SU-DHL-6 (cell line): ENCODE data around the gene LRP6.

ENCODE experiments used
- H2AFZ ChIP-seq: fragments of 200-600 bp; sonication (generic); 2 replicates; pipeline ENCODE4 v1.6.1; 2014; ENCODE audit warnings: low read depth, mild to moderate bottlenecking, moderate library complexity, mixed read lengths, antibody characterized with exemption, low read length; ENCODE audit not compliant: severe bottlenecking
- H3F3A ChIP-seq: fragments of 200-600 bp; shearing (Covaris generic); 2 replicates; pipeline ENCODE4 v1.6.0; 2016; ENCODE audit warnings: antibody characterized with exemption, mild to moderate bottlenecking; ENCODE audit not compliant: insufficient read depth
- H3K27ac ChIP-seq: fragments of 200-600 bp; sonication (generic); 2 replicates; pipeline ENCODE4 v1.5.1; 2016; ENCODE audit warnings: low read depth, mild to moderate bottlenecking, low read length, moderate library complexity, mixed read lengths
- H3K27me3 ChIP-seq: fragments of 200-600 bp; sonication (generic), shearing (Covaris generic); 2 replicates; pipeline ENCODE4 v1.6.0; 2014; ENCODE audit warnings: mild to moderate bottlenecking, low read length
- H3K36me3 ChIP-seq: fragments of 200-600 bp; sonication (generic); 2 replicates; pipeline ENCODE4 v1.6.1; 2014; ENCODE audit warnings: mild to moderate bottlenecking, low read length, mixed read lengths
- H3K4me2 ChIP-seq: fragments of 300-600, 200-600 bp; shearing (Covaris generic), sonication (generic); 2 replicates; pipeline ENCODE4 v1.6.0; 2014; ENCODE audit warnings: low read length, low read depth, mild to moderate bottlenecking; ENCODE audit not compliant: poor library complexity, severe bottlenecking
- H3K4me3 ChIP-seq: fragments of 200-600 bp; sonication (generic); 2 replicates; pipeline ENCODE4 v1.5.1; 2014; ENCODE audit warnings: antibody characterized with exemption, low read length, mild to moderate bottlenecking, mixed read lengths; ENCODE audit not compliant: insufficient read depth, poor library complexity, severe bottlenecking
- H3K79me2 ChIP-seq: fragments of 200-600 bp; sonication (generic); 2 replicates; pipeline ENCODE4 v1.6.1; 2014; ENCODE audit warnings: mild to moderate bottlenecking, low read length, moderate library complexity; ENCODE audit not compliant: insufficient read depth
- H3K9ac ChIP-seq: fragments of 200-600 bp; sonication (generic); 2 replicates; pipeline ENCODE4 v1.7.0; 2014; ENCODE audit warnings: mild to moderate bottlenecking, low read length
- H3K9me2 ChIP-seq: fragments of 200-600 bp; sonication (generic); replicated peaks from 2 replicates; pipeline ENCODE4 v1.6.1; 2014; ENCODE audit warnings: low read length; ENCODE audit not compliant: insufficient read depth
- H3K9me3 ChIP-seq: fragments of 200-600 bp; sonication (generic); 2 replicates; pipeline ENCODE4 v1.6.1; 2014; ENCODE audit warnings: low read length, mixed read lengths; ENCODE audit not compliant: insufficient read depth
- H4K20me1 ChIP-seq: fragments of 200-600 bp; sonication (generic); 2 replicates; pipeline ENCODE4 v1.6.1; 2014; ENCODE audit warnings: low read depth, mild to moderate bottlenecking, antibody characterized with exemption, low read length, moderate library complexity, mixed read lengths
- EZH2phosphoT487 ChIP-seq: fragments of 200-600 bp; sonication (generic), shearing (Covaris generic); conservative IDR thresholded peaks from 2 replicates; pipeline ENCODE4 v1.6.1; 2018; ENCODE audit warnings: mild to moderate bottlenecking, antibody characterized with exemption, low read length, moderate library complexity, mixed read lengths
- TF ChIP-seq, protein P1 (sequence below): fragments of 200-600 bp; sonication (generic); IDR thresholded peaks from one replicate; pipeline ENCODE4 v1.5.1; 2017; ENCODE audit warnings: antibody characterized with exemption, mild to moderate bottlenecking, low read length, moderate library complexity; ENCODE audit not compliant: insufficient read depth, poor library complexity, severe bottlenecking

Gene LRP6

DNA sequence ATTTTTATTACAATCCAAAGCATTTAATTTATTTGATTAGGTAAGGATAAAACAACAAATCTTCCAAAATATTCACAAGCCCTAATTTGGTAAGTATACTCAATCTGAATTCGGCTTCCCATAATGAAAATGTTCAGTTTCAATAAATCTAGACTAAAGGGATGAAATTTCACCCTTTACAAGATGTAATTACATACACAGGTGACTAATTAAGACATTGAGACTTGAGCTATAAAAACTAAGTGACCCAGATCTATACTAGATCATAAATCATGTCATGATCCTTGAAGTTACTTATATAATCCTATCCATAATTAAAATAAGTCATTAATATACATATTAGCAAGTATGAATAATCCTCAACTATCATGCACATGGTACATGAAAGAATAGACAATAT, 36.6 kb downstream of the LRP6 start:
- no peak overlapping the region for H3K4me3 ChIP-seq
- H3K36me3 ChIP-seq = no peaks in the 10 kb centered on the region
- no peak overlapping the region for H3K9ac ChIP-seq
- no peaks in the 10 kb centered on the region for H3K9me2 ChIP-seq
- no peak overlapping the region for H2AFZ ChIP-seq
- no peaks in the 10 kb centered on the region for H3K9me3 ChIP-seq
- no peak overlapping the region for H3K4me2 ChIP-seq
- no peaks in the 10 kb centered on the region for H4K20me1 ChIP-seq
- H3F3A ChIP-seq = no peaks in the 10 kb centered on the region
- H3K27ac ChIP-seq = no peak overlapping the region
- H3K79me2 ChIP-seq = no peaks in the 10 kb centered on the region
- TF ChIP-seq EZH2phosphoT487 = no peak
- TF ChIP-seq, protein P1, sequence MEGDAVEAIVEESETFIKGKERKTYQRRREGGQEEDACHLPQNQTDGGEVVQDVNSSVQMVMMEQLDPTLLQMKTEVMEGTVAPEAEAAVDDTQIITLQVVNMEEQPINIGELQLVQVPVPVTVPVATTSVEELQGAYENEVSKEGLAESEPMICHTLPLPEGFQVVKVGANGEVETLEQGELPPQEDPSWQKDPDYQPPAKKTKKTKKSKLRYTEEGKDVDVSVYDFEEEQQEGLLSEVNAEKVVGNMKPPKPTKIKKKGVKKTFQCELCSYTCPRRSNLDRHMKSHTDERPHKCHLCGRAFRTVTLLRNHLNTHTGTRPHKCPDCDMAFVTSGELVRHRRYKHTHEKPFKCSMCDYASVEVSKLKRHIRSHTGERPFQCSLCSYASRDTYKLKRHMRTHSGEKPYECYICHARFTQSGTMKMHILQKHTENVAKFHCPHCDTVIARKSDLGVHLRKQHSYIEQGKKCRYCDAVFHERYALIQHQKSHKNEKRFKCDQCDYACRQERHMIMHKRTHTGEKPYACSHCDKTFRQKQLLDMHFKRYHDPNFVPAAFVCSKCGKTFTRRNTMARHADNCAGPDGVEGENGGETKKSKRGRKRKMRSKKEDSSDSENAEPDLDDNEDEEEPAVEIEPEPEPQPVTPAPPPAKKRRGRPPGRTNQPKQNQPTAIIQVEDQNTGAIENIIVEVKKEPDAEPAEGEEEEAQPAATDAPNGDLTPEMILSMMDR = no peak
- no peaks in the 10 kb centered on the region for H3K27me3 ChIP-seq

DNA sequence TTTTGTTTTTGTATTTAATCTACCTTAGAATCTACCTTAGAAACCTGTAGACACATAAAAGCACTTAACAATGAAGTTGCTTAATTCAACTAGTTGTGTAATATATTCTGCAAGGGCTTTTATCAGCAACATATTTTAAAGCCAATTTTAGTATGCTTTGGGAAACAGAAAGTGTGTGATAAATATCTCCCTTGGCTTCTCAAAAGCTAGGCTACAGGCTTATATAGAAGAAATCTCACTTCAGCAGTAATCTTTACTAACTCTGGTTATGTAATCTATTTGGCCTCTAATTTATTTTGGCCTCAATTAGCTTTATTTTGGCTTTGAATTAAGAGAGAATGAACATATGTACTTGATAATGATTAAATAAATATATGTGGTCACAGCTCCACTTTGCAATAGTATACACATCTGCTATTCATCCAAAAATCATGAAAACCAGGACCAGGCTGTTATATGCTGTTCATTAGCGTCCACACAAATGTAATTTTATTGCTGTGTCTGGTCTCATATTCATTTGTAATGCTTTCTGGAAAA, 37.2 kb downstream of the LRP6 start:
- Histone ChIP-seq H3K4me3 (no peak overlapping the region), H3K36me3 (no peaks in the 10 kb centered on the region), H3K9me3 (no peaks in the 10 kb centered on the region), H3K4me2 (no peak overlapping the region), H3K9ac (no peak overlapping the region), H3K27ac (no peak overlapping the region), H3K9me2 (no peaks in the 10 kb centered on the region), H2AFZ (no peak overlapping the region), H4K20me1 (no peaks in the 10 kb centered on the region), H3F3A (no peaks in the 10 kb centered on the region), H3K79me2 (no peaks in the 10 kb centered on the region), H3K27me3 (no peaks in the 10 kb centered on the region)
- no peak for TF ChIP-seq EZH2phosphoT487
- TF ChIP-seq, protein P1 = no peak

DNA sequence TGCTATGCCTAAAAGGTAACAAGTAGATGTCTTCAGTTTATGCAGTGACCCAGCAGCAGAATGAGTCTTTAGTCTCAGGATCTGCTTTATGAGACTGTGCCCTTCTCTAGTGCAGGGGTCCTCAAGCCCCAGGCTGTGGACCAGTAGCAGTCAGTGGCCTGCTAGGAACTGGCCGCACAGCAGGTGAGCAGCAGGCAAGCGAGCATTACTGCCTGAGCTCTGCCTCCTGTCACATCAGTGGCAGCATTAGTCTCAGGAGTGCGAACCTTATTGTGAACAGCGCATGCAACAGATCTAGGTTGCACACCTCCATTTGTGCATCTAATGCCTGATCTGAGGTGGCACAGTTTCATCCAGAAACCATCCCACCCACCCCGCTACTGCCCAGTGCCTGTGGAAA, 38.4 kb downstream of the LRP6 start:
- H2AFZ ChIP-seq = no peak overlapping the region
- H3F3A ChIP-seq = no peaks in the 10 kb centered on the region
- H3K9ac ChIP-seq = no peak overlapping the region
- no peak for TF ChIP-seq EZH2phosphoT487
- TF ChIP-seq, protein P1 = no peak
- H3K9me3 ChIP-seq = no peaks in the 10 kb centered on the region
- H3K4me3 ChIP-seq = no peak overlapping the region
- no peaks in the 10 kb centered on the region for H3K36me3 ChIP-seq
- no peaks in the 10 kb centered on the region for H3K79me2 ChIP-seq
- no peak overlapping the region for H3K27ac ChIP-seq
- H3K4me2 ChIP-seq = no peak overlapping the region
- H3K9me2 ChIP-seq = no peaks in the 10 kb centered on the region
- no peaks in the 10 kb centered on the region for H4K20me1 ChIP-seq
- no peaks in the 10 kb centered on the region for H3K27me3 ChIP-seq

DNA sequence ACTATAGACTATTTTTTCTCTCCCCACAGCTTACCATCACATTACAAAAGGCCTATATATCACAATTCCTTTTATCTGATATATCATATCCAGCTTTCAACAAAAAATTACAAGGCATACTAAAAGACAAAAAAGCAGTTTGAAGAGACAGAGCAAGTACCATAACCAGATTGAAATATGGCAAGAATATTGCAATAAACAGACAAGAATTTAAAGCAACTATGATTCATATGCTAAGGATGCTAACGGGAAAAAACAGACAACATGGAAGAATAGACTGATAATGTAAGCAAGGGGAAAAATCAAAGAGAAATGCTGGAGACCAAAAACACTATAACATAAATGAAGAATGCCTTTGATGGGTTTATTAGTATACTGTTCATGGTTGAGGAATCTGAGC, 40.7 kb downstream of the LRP6 start:
- Histone ChIP-seq H3K9ac (no peak overlapping the region), H2AFZ (no peak overlapping the region), H3K4me3 (no peak overlapping the region), H4K20me1 (no peaks in the 10 kb centered on the region), H3K27ac (no peak overlapping the region), H3K36me3 (no peaks in the 10 kb centered on the region), H3K4me2 (no peak overlapping the region), H3K9me2 (no peaks in the 10 kb centered on the region), H3K9me3 (no peaks in the 10 kb centered on the region), H3K79me2 (no peaks in the 10 kb centered on the region), H3K27me3 (no peaks in the 10 kb centered on the region), H3F3A (no peaks in the 10 kb centered on the region)
- TF ChIP-seq EZH2phosphoT487 = no peak
- TF ChIP-seq, protein P1 = no peak
